Keratinocyte (primary cell): Measurements from ENCODE around the gene CPA4.

Source experiments
- EZH2 ChIP-seq: IDR thresholded peaks from one replicate; pipeline ENCODE4 v1.6.1; 2012; ENCODE audit warnings: inconsistent platforms, mild to moderate bottlenecking, low read length, moderate library complexity
- TF ChIP-seq, protein P1 (sequence below), 3 experiments: IDR thresholded peaks in 1 of 3; conservative IDR thresholded peaks in 1 of 3; optimal IDR thresholded peaks in 1 of 3; 2 replicates in 2 of 3; 3 replicates in 1 of 3; pipeline versions ENCODE3 to v1.5.1; 2011; ENCODE audit warnings: low read length in 3 of 3, mild to moderate bottlenecking in 3 of 3, moderate library complexity in 2 of 3, control low read depth in 1 of 3, inconsistent platforms in 1 of 3; ENCODE audit not compliant: insufficient read depth in 2 of 3; ENCODE audit errors: extremely low read depth in 1 of 3

DNA sequence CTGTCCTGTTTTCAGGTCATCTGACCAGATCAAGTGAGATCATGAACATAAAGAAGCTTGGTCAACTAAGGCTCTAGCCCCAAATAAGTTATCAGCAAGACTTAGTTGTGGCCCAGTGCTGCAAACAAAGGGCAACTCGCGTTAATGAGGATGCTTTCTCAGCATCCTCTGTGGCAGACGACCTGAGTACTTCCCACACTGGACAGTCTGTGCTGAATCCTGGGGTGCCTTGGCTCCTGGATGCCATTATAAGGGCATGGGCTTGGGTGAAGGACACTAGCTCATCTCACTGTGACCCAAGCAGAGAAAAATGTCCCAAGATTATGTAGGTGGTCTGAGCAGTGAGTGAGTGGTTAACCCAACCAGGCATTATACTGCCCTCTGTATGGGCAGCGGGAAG, 65.5 kb downstream of the CPA4 start:
- TF ChIP-seq, protein P1, sequence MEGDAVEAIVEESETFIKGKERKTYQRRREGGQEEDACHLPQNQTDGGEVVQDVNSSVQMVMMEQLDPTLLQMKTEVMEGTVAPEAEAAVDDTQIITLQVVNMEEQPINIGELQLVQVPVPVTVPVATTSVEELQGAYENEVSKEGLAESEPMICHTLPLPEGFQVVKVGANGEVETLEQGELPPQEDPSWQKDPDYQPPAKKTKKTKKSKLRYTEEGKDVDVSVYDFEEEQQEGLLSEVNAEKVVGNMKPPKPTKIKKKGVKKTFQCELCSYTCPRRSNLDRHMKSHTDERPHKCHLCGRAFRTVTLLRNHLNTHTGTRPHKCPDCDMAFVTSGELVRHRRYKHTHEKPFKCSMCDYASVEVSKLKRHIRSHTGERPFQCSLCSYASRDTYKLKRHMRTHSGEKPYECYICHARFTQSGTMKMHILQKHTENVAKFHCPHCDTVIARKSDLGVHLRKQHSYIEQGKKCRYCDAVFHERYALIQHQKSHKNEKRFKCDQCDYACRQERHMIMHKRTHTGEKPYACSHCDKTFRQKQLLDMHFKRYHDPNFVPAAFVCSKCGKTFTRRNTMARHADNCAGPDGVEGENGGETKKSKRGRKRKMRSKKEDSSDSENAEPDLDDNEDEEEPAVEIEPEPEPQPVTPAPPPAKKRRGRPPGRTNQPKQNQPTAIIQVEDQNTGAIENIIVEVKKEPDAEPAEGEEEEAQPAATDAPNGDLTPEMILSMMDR (optimal IDR thresholded peaks at IDR 0.05 in 1 of 3, IDR thresholded peaks at IDR 0.05 in 1 of 3, conservative IDR thresholded peaks at IDR 0.05 in 1 of 3; ENCODE audit: extremely low read depth in 1 of 3, insufficient read depth in 2 of 3, low read length in 3 of 3): no peak
- TF ChIP-seq EZH2: no peak
